Measurements from ENCODE around the gene COG8. TPM values are rescaled to one million over a fixed set of nuclear protein-coding genes. Genes with fewer than 3 reads are reported as not detected.

The COG8 gene
- polyA plus RNA-seq, 3 donors = 11.9 to 24.1 (median 21.6) TPM

- Mint-ChIP-seq H3K36me3 (peaks cover 48 to 70% of the 10 kb centered on the region in 2 donors), H3K4me1 (peaks cover 15% of the 10 kb centered on the region)
- WGBS (ENCODE audit: insufficient coverage) = 98% methylated on average over 8 of the region's 11 CpGs
Observed at GRCh38 chr16:69314534-69314933, 24.8 kb downstream of the COG8 start.

GRCh38 chr16:69313469-69313868 is 25.9 kb downstream of the COG8 start:
- 100% methylated on average over 1 of the region's 5 CpGs for WGBS (ENCODE audit: insufficient coverage)
- Histone ChIP-seq H3K4me2 (replicated peaks; ENCODE audit: extremely low read depth, low read length, poor library complexity, severe bottlenecking) (no peak overlapping the region), H3K4me3 (replicated peaks in 1 of 3; ENCODE audit: low read depth in 2 of 3, low read length in 3 of 3) (no peak overlapping the region), H3K27ac (ENCODE audit: low read depth in 1 of 2, low read length in 2 of 2) (no peak overlapping the region), H3K36me3 (replicated peaks in 1 of 2; ENCODE audit: control insufficient read depth in 1 of 2, insufficient read depth in 2 of 2, low read length in 2 of 2) (peaks cover 36 to 55% of the 10 kb centered on the region in 2 donors), H3K4me1 (ENCODE audit: control insufficient read depth in 1 of 2, insufficient read depth in 2 of 2, low read length in 2 of 2) (peaks cover 13 to 14% of the 10 kb centered on the region in 2 donors), H3K9ac (ENCODE audit: insufficient read depth, low read length, poor library complexity, severe bottlenecking) (no peak overlapping the region), H3K9me3 (replicated peaks in 1 of 2; ENCODE audit: control insufficient read depth in 1 of 2, insufficient read depth in 1 of 2, low read length in 2 of 2) (no peaks in the 10 kb centered on the region), H3K79me2 (ENCODE audit: insufficient read depth, low read length) (peaks cover 48% of the 10 kb centered on the region), H4K20me1 (ENCODE audit: insufficient read depth, low read length) (peaks cover 61% of the 10 kb centered on the region), H3K27me3 (ENCODE audit: control insufficient read depth in 2 of 2, insufficient read depth in 2 of 2, low read length in 2 of 2) (no peaks in the 10 kb centered on the region), H2AFZ (ENCODE audit: insufficient read depth, low read depth, low read length, poor library complexity, severe bottlenecking) (no peak overlapping the region)
- Mint-ChIP-seq H3K4me3 (no peak overlapping the region), H3K27ac (peak overlapping the region in 3 of 7 donors; percentile 12 to 67 (median 49)), H3K27me3 (ENCODE audit: low read depth in 3 of 3) (peaks cover 1 to 3% (median 3%) of the 10 kb centered on the region in 3 donors), H3K9me3 (peaks cover 0 to 2% (median 0%) of the 10 kb centered on the region in 7 donors), H3K4me1 (peaks cover 15% of the 10 kb centered on the region), H3K36me3 (peaks cover 38 to 59% of the 10 kb centered on the region in 2 donors)
- no peak for DNase-seq
- no peak for TF ChIP-seq CTCF (IDR thresholded peaks at IDR 0.05)
- intact Hi-C loops (cut with micrococcal nuclease) = loop anchor here in 1 of 2 donors (5.0 to 10.0 kb wide), 2 partner anchors 126 to 179 kb away; partner anchors contain the start of genes CHTF8, SNTB2 and UTP4

More at GRCh38 chr16:69314534-69314933, 24.8 kb downstream of the COG8 start:
- H3K4me1 ChIP-seq (ENCODE audit: control insufficient read depth in 1 of 2, insufficient read depth in 2 of 2, low read length in 2 of 2) = peaks cover 13 to 14% of the 10 kb centered on the region in 2 donors
- peaks cover 47 to 66% of the 10 kb centered on the region in 2 donors for H3K36me3 ChIP-seq (replicated peaks in 1 of 2; ENCODE audit: control insufficient read depth in 1 of 2, insufficient read depth in 2 of 2, low read length in 2 of 2)
- Mint-ChIP-seq H3K27me3 (ENCODE audit: low read depth in 3 of 3) (peaks cover 0 to 1% (median 1%) of the 10 kb centered on the region in 3 donors), H3K4me3 (no peak overlapping the region), H3K9me3 (peaks cover 0 to 2% (median 0%) of the 10 kb centered on the region in 7 donors), H3K27ac (no peak overlapping the region)
- H2AFZ ChIP-seq (ENCODE audit: insufficient read depth, low read depth, low read length, poor library complexity, severe bottlenecking) = no peak overlapping the region
- peaks cover 72% of the 10 kb centered on the region for H4K20me1 ChIP-seq (ENCODE audit: insufficient read depth, low read length)
- no peak for DNase-seq
- H3K4me3 ChIP-seq (replicated peaks in 1 of 3; ENCODE audit: low read depth in 2 of 3, low read length in 3 of 3) = no peak overlapping the region
- H3K9ac ChIP-seq (ENCODE audit: insufficient read depth, low read length, poor library complexity, severe bottlenecking) = no peak overlapping the region
- no peak overlapping the region for H3K4me2 ChIP-seq (replicated peaks; ENCODE audit: extremely low read depth, low read length, poor library complexity, severe bottlenecking)
- no peaks in the 10 kb centered on the region for H3K9me3 ChIP-seq (replicated peaks in 1 of 2; ENCODE audit: control insufficient read depth in 1 of 2, insufficient read depth in 1 of 2, low read length in 2 of 2)
- H3K27me3 ChIP-seq (ENCODE audit: control insufficient read depth in 2 of 2, insufficient read depth in 2 of 2, low read length in 2 of 2) = no peaks in the 10 kb centered on the region
- TF ChIP-seq CTCF (IDR thresholded peaks at IDR 0.05) = no peak
- intact Hi-C loops (cut with micrococcal nuclease) = loop anchor here in 1 of 2 donors (5.0 to 10.0 kb wide), 2 partner anchors 127 to 180 kb away; partner anchors contain the start of genes CHTF8, SNTB2 and UTP4
- H3K79me2 ChIP-seq (ENCODE audit: insufficient read depth, low read length) = peaks cover 57% of the 10 kb centered on the region
- no peak overlapping the region for H3K27ac ChIP-seq (ENCODE audit: low read depth in 1 of 2, low read length in 2 of 2)
